SH-SY5Y (cell line): ENCODE measurements around the gene GMPR.

Experiments
- GATA2 ChIP-seq: IDR thresholded peaks from 2 replicates; pipeline ENCODE4 v1.6.1; 2011; ENCODE audit warnings: mild to moderate bottlenecking, low read depth, low read length
- GATA3 ChIP-seq: IDR thresholded peaks from 2 replicates; pipeline ENCODE4 v1.6.1; 2011; ENCODE audit warnings: low read depth, mild to moderate bottlenecking, low read length, moderate library complexity

DNA sequence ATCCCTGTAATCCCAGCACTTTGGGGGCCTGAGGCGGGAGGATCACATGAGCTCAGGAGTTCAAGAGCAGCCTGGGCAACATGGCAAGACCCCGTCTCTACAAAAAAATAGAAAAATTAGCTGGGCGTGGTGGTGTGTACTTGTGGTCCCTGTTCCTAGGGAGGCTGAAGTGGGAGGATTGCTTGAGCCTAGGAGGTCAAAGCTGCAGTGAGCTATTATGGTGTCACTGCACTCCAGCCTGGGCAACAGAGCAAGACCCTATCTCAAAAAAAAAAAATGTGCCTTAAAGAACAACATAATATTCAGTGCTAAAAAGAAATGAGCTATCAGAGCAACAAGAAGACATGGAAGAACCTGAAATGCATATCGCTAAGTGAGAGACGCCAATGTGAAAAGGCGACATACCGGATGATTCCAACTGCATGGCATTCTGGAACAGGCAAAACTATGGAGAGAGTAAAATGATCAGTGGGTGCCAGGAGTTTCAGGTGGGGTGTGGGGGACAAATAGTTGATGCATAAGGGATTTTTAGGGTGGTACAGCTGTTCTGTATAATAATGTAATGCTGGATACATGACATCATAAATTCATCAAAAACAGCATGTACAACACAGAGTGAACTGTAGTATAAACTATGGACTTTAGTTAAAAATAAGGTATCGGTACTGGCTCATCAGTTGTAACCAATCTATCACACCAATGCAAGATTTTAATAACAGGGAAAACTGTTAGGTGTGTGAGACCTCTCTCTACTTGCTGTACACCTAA lies 80.8 kb downstream of the GMPR start:
- TF ChIP-seq GATA2 (no peak), GATA3 (no peak)
